BJ (cell line): ENCODE data around the gene RRP15. TPM values are rescaled to one million over a fixed set of nuclear protein-coding genes. Genes with fewer than 3 reads are reported as not detected.

Source experiments
- CTCF ChIA-PET: fragments of 350-600 bp; formaldehyde crosslinking; extraction: SDS; loops from one replicate; lab custom pipeline; 2021; ENCODE audit warnings: antibody characterized with exemption, inconsistent platforms; lab: Yijun Ruan, JAX
- POLR2A ChIA-PET: fragments of 300-600 bp; sonication (Branson Sonifier 250); formaldehyde crosslinking; extraction: SDS; loops from one replicate; lab custom pipeline; 2021; ENCODE audit warnings: antibody characterized with exemption; lab: Charles Lee
- DNase-seq: peaks from one replicate; pipeline ENCODE4 v3.0.0-alpha.2; 2011; ENCODE audit warnings: low read depth
- H3K27me3 ChIP-seq: 2 replicates; pipeline ENCODE4 v1.6.0; 2011; ENCODE audit warnings: low read length; ENCODE audit not compliant: control insufficient read depth, insufficient read depth
- H3K36me3 ChIP-seq: 2 replicates; pipeline ENCODE4 v1.5.1; 2011; ENCODE audit warnings: low read length; ENCODE audit not compliant: control insufficient read depth, insufficient read depth
- H3K4me3 ChIP-seq: 2 replicates; pipeline ENCODE4 v1.5.1; 2011; ENCODE audit warnings: low read depth, mild to moderate bottlenecking, control low read depth, low read length
- polyA plus RNA-seq: library from polyadenylated mRNA; depleted of rRNA; stranded (reverse); fragments of >200 nt; gene quantifications from 2 replicates; pipeline ENCODE4 v1.2.3, GENCODE V29; 2011
- TF ChIP-seq, protein P1 (sequence below): IDR thresholded peaks from 2 replicates; pipeline ENCODE4 v1.5.1; 2011; ENCODE audit warnings: low read depth, mild to moderate bottlenecking, control low read depth, inconsistent platforms, low read length, moderate library complexity; ENCODE audit not compliant: insufficient read depth

The RRP15 gene
- polyA plus RNA-seq, 1 experiment, result 0.88 TPM

DNA sequence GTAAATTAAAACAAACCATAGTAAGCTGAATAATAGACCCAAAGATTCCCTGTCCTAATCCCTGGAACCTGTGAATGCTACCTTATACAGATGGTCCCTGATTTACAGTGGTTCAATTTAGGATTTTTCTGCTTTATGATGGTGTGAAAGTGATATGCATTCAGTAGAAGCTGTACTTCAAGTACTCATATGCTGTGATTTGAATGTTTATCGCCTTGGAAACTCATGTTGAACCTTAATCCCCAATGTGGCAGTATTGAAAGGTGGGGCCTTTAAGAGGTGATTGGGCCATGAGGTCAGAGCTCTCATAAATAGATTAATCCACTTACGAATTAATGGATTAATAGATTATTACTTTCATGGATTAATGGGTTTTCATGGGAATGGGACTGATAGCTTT, 10.6 kb upstream of the RRP15 start:
- no peak for DNase-seq
- H3K4me3 ChIP-seq, result no peak overlapping the region
- H3K36me3 ChIP-seq, result no peaks in the 10 kb centered on the region
- ChIA-PET POLR2A (no interaction called here), CTCF (no interaction called here)
- TF ChIP-seq, protein P1, sequence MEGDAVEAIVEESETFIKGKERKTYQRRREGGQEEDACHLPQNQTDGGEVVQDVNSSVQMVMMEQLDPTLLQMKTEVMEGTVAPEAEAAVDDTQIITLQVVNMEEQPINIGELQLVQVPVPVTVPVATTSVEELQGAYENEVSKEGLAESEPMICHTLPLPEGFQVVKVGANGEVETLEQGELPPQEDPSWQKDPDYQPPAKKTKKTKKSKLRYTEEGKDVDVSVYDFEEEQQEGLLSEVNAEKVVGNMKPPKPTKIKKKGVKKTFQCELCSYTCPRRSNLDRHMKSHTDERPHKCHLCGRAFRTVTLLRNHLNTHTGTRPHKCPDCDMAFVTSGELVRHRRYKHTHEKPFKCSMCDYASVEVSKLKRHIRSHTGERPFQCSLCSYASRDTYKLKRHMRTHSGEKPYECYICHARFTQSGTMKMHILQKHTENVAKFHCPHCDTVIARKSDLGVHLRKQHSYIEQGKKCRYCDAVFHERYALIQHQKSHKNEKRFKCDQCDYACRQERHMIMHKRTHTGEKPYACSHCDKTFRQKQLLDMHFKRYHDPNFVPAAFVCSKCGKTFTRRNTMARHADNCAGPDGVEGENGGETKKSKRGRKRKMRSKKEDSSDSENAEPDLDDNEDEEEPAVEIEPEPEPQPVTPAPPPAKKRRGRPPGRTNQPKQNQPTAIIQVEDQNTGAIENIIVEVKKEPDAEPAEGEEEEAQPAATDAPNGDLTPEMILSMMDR, result no peak
- H3K27me3 ChIP-seq, result no peaks in the 10 kb centered on the region; the same call in 1 of the 2 replicates

DNA sequence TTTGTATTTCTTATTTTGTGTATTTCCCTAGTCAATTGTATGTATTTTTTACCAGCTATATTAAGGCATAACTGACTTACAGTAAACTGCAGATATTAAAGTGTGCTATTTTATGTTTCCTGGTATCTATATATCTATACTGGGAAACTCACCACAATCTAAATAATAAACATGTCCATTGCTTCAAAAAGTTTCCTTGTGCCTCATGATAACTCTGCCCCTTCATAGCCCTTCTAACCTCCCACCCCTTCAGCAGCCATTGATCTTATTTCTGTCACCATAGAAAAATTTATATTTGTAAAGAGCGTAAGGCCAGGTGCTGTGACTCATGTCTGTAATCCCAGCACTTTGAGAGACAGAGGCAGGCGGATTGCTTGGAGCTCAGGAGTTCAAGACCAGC, 9.3 kb upstream of the RRP15 start:
- H3K36me3 ChIP-seq, result no peaks in the 10 kb centered on the region
- no peak overlapping the region for H3K4me3 ChIP-seq
- POLR2A ChIA-PET, result no interaction called here
- TF ChIP-seq, protein P1, result no peak
- H3K27me3 ChIP-seq, result no peaks in the 10 kb centered on the region; the same call in 1 of the 2 replicates
- CTCF ChIA-PET, result no interaction called here
- no peak for DNase-seq

DNA sequence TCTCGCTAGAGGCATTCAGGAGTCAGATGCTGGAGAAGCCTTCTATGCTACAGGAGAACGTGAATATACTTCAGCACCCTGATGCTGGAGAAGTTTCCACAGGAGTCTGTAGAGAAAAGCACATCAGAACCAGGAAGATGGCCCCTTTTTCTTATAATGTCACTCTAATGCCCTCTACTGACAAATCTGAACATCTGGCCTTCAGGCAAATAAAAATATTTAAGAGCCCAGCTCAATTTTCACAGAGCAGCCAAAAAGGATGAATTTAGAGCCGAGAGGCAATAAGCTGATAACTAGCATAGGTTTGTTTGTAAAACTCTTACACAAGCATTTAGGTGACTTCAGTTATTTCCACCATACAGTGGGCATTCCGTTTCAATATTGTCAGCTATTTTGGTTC, 3.8 kb upstream of the RRP15 start:
- TF ChIP-seq, protein P1, result no peak
- Histone ChIP-seq H3K36me3 (no peaks in the 10 kb centered on the region), H3K27me3 (no peaks in the 10 kb centered on the region), H3K4me3 (no peak overlapping the region)
- CTCF ChIA-PET, result no interaction called here
- DNase-seq, result no peak
- POLR2A ChIA-PET, result no interaction called here

DNA sequence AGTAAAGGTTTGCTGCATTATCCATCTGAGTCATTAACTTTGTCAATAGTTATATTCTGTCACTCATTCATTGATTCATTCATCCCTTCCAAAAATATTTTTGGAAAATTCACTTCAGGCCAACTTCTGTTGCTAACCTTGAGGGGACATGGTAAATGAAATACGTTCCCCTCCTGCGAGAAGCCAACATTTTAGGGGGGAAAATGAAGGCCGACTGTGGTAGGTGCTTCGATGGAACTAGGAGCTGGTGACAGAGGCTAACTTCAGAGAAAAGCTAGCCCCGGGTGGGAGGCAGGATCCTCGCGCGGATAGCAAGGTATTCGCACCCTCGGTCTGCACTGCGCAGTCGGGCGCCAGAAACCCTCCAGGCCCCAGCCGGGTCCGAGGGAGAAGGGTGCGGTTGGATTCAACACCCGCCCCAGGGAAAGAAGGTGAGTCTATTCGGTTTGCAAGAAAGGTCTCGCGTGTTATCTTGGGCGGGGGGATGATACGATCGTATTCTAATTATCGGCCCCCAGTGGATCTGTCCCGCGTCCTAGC, 646 bp upstream of the RRP15 start:
- CTCF ChIA-PET, result interaction anchor here (1.1 kb wide), 1 partner anchor 18 kb away, joined by 3 read pairs; no protein-coding TSS in a partner anchor
- TF ChIP-seq, protein P1, result no peak
- no peak for DNase-seq
- POLR2A ChIA-PET, result no interaction called here
- peak overlapping the region; percentile 98 for H3K4me3 ChIP-seq
- no peaks in the 10 kb centered on the region for H3K27me3 ChIP-seq
- no peaks in the 10 kb centered on the region for H3K36me3 ChIP-seq

DNA sequence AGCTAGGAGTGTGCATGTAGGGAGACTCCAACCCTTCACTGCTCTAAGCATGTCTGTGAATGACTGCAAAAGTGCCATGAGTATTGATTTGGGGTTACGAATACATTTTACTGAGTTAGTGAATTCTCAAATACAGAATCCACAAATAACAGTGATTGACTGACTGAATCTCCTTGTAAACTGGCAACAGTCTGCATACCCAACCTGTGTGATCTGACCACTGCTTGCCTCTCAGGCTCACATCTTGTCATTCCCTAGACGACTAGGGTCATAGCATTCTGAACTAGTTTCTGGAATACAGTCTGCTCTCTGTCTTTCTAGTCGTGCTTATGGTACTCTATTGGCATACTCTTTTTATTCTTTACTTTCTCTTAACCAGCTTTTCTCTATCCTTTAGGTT, 7.4 kb downstream of the RRP15 start:
- no peak for DNase-seq
- TF ChIP-seq, protein P1, result no peak
- H3K27me3 ChIP-seq, result no peaks in the 10 kb centered on the region
- ChIA-PET POLR2A (no interaction called here), CTCF (no interaction called here)
- no peaks in the 10 kb centered on the region for H3K36me3 ChIP-seq
- H3K4me3 ChIP-seq, result no peak overlapping the region
